ENCODE measurements around the gene HIRA.

GRCh38 chr22:19479355-19480172 lies 48.0 kb upstream of the HIRA start, which contains the start of gene CDC45:
- TF ChIP-seq CTCF (IDR thresholded peaks at IDR 0.05) = no peak
- TF ChIP-seq JUN (IDR thresholded peaks at IDR 0.05) = peak in 1 of 2 experiments; percentile 34; a peak in 1 of 5 replicates
- TF ChIP-seq POLR2A (IDR thresholded peaks at IDR 0.05; ENCODE audit: low read length) = no peak
- TF ChIP-seq ELK1 (IDR thresholded peaks at IDR 0.05; ENCODE audit: low read depth, low read length) = no peak
- no peak for TF ChIP-seq FOXS1 (CRISPR knock-in tag; IDR thresholded peaks at IDR 0.05)
- TF ChIP-seq SREBF2 (IDR thresholded peaks at IDR 0.05) = no peak
- 0 out of 2 replicates have a peak, but pooled peaks have one; percentile 56 for TF ChIP-seq HDAC2 (IDR thresholded peaks at IDR 0.05)
- no peak for TF ChIP-seq MAZ (IDR thresholded peaks at IDR 0.05; ENCODE audit: borderline replicate concordance, low read depth, low read length)
- TF ChIP-seq EP300 (IDR thresholded peaks at IDR 0.05) = no peak
- peak; percentile 83; the same call in 1 of the 2 replicates for TF ChIP-seq E2F6 (IDR thresholded peaks at IDR 0.05; ENCODE audit: borderline replicate concordance, low read depth)
- TF ChIP-seq HMGXB4 (CRISPR knock-in tag; IDR thresholded peaks at IDR 0.05; ENCODE audit: borderline replicate concordance) = no peak

Measured in A549 (cell line).